ENCODE measurements around the gene NF1.
"Not testable (repeated sequence)": the region's sequence is repeated elsewhere in the genome, so short reads cannot be mapped to it uniquely, and the experiment has no call there.

The NF1 gene

DNA sequence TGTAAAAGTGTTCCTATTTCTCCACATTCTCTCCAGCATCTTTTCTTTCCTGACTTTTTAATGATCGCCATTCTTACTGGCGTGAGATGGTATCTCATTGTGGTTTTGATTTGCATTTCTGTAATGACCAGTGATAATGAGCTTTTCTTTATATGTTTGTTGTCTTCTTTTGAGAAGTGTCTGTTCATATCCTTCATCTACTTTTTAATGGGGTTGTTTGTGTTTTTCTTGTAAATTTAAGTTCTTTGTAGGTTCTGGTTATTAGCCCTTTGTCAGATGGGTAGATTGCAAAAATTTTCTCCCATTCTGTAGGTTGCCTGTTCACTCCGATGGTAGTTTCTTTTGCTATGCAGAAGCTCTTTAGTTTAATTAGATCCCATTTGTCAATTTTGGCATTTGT lies 81.4 kb downstream of the NF1 start:
- H3K36me3 ChIP-seq (ENCODE audit: control insufficient read depth, insufficient read depth, low read length); H3K4me1 ChIP-seq (ENCODE audit: control insufficient read depth, insufficient read depth, low read length); H3K4me3 ChIP-seq (ENCODE audit: low read length); DNase-seq (ENCODE audit: low read depth, low spot score); H3K27ac ChIP-seq (ENCODE audit: low read length); H3K9me3 ChIP-seq (ENCODE audit: control insufficient read depth, insufficient read depth, low read length); H3K27me3 ChIP-seq (ENCODE audit: control insufficient read depth, insufficient read depth, low read length): not testable (repeated sequence)
- WGBS (ENCODE audit: insufficient coverage, insufficient read length), result no CpG with 5 or more reads among the region's 3 CpGs

DNA sequence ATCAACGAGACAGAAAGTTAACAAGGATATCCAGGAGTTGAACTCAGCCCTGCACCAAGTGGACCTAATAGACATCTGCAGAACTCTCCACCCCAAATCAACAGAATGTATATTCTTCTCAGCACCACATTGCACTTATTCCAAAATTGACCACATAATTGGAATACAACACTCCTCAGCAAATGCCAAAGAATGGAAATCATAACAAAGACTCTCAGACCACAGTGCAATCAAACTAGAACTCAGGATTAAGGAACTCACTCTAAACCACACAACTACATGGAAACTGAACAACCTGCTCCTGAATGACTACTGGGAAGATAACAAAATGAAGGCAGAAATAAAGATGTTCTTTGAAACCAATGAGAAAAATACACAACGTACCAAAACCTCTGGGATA lies 84.2 kb downstream of the NF1 start:
- H3K27me3 ChIP-seq (ENCODE audit: control insufficient read depth, insufficient read depth, low read length); H3K4me3 ChIP-seq (ENCODE audit: low read length); H3K9me3 ChIP-seq (ENCODE audit: control insufficient read depth, insufficient read depth, low read length); H3K4me1 ChIP-seq (ENCODE audit: control insufficient read depth, insufficient read depth, low read length); H3K36me3 ChIP-seq (ENCODE audit: control insufficient read depth, insufficient read depth, low read length); DNase-seq (ENCODE audit: low read depth, low spot score); H3K27ac ChIP-seq (ENCODE audit: low read length): not testable (repeated sequence)
- WGBS (ENCODE audit: insufficient coverage, insufficient read length), result no CpG with 5 or more reads among the region's 2 CpGs

DNA sequence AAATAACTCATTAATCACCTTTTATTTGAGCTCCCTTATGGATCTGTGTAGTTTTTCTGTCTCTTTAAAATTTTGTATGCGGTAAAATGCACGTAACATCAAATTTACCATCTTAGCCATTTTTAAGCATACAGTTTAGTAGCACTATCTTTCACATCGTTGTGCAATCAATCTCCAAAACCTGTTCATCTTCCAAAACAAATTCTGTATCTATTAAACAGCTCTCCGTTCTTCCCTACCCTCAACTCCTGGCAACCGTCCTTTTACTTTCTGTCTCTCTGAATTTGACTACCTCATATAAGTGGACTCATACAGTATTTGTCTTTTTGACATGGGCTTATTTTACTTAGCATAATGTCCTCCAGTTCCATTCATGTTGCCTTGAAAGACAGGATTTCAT lies 100.5 kb downstream of the NF1 start:
- H3K9me3 ChIP-seq (ENCODE audit: control insufficient read depth, insufficient read depth, low read length), result no peaks in the 10 kb centered on the region
- H3K36me3 ChIP-seq (ENCODE audit: control insufficient read depth, insufficient read depth, low read length), result no peaks in the 10 kb centered on the region
- H3K4me3 ChIP-seq (ENCODE audit: low read length), result no peak overlapping the region
- no peaks in the 10 kb centered on the region for H3K4me1 ChIP-seq (ENCODE audit: control insufficient read depth, insufficient read depth, low read length)
- H3K27ac ChIP-seq (ENCODE audit: low read length), result no peak overlapping the region
- DNase-seq (ENCODE audit: low read depth, low spot score), result no peak
- H3K27me3 ChIP-seq (ENCODE audit: control insufficient read depth, insufficient read depth, low read length), result no peaks in the 10 kb centered on the region
- no CpG with 5 or more reads among the region's 5 CpGs for WGBS (ENCODE audit: insufficient coverage, insufficient read length)

DNA sequence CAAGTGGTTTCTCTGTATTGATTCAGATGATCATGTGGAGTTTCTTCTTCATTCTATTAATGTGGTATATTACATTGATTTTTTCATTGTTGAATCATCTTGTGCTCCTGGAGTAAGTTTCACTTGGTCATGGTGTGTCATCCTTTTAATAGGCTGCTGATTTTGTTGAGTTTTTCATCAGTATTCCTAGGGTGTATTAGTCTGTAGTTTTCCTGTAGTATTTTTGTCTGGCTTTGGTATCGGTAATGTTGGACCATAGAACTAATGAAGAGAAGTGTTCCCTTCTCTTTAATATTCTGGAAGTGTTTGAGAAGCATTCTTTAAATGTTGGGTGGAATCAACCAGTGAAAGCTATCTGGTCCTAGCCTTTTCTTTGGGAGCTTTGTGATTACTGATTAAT lies 103.2 kb downstream of the NF1 start:
- Histone ChIP-seq H3K27me3 (ENCODE audit: control insufficient read depth, insufficient read depth, low read length) (no peaks in the 10 kb centered on the region), H3K36me3 (ENCODE audit: control insufficient read depth, insufficient read depth, low read length) (no peaks in the 10 kb centered on the region), H3K9me3 (ENCODE audit: control insufficient read depth, insufficient read depth, low read length) (no peaks in the 10 kb centered on the region), H3K4me3 (ENCODE audit: low read length) (no peak overlapping the region), H3K27ac (ENCODE audit: low read length) (no peak overlapping the region), H3K4me1 (ENCODE audit: control insufficient read depth, insufficient read depth, low read length) (no peaks in the 10 kb centered on the region)
- no CpG with 5 or more reads among the region's 1 CpG for WGBS (ENCODE audit: insufficient coverage, insufficient read length)
- DNase-seq (ENCODE audit: low read depth, low spot score), result no peak

DNA sequence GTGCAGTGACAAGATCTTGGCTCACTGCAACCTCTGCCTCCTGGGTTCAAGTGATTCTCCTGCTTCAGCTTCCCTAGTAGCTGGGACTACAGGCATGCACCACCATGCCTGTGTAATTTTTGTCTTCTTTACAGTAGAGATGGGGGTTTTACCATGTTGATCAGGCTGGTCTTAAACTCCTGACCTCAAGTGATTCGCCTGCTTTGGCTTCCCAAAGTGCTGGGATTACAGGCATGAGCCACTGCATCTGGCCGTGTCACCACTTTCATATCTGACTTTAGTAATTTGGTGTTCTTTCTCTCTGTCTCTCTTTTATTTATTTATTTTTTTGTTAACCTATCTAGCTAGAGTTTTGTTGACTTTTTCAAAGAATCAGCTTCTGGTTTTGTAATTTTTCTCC lies 103.9 kb downstream of the NF1 start:
- no CpG with 5 or more reads among the region's 2 CpGs for WGBS (ENCODE audit: insufficient coverage, insufficient read length)
- not testable (repeated sequence) for H3K4me3 ChIP-seq (ENCODE audit: low read length); H3K36me3 ChIP-seq (ENCODE audit: control insufficient read depth, insufficient read depth, low read length); H3K9me3 ChIP-seq (ENCODE audit: control insufficient read depth, insufficient read depth, low read length); H3K27ac ChIP-seq (ENCODE audit: low read length); H3K27me3 ChIP-seq (ENCODE audit: control insufficient read depth, insufficient read depth, low read length); DNase-seq (ENCODE audit: low read depth, low spot score); H3K4me1 ChIP-seq (ENCODE audit: control insufficient read depth, insufficient read depth, low read length)

DNA sequence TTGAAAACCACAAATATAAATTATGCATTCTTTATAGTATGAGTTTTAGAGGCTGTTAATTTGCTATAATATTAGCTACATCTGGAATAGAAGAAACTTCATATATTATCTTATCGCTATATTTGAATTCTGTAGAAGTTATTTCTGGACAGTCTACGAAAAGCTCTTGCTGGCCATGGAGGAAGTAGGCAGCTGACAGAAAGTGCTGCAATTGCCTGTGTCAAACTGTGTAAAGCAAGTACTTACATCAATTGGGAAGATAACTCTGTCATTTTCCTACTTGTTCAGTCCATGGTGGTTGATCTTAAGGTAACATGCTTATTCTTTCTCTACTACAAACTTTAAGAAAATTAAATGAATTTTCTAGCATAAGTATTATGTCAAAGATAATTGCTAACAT lies 105.5 kb downstream of the NF1 start:
- no CpG with 5 or more reads among the region's 2 CpGs for WGBS (ENCODE audit: insufficient coverage, insufficient read length)
- no peak for DNase-seq (ENCODE audit: low read depth, low spot score)
- H3K36me3 ChIP-seq (ENCODE audit: control insufficient read depth, insufficient read depth, low read length), result no peaks in the 10 kb centered on the region
- H3K4me3 ChIP-seq (ENCODE audit: low read length), result no peak overlapping the region
- H3K27me3 ChIP-seq (ENCODE audit: control insufficient read depth, insufficient read depth, low read length), result no peaks in the 10 kb centered on the region
- H3K4me1 ChIP-seq (ENCODE audit: control insufficient read depth, insufficient read depth, low read length), result no peaks in the 10 kb centered on the region
- H3K27ac ChIP-seq (ENCODE audit: low read length), result no peak overlapping the region
- H3K9me3 ChIP-seq (ENCODE audit: control insufficient read depth, insufficient read depth, low read length), result no peaks in the 10 kb centered on the region

DNA sequence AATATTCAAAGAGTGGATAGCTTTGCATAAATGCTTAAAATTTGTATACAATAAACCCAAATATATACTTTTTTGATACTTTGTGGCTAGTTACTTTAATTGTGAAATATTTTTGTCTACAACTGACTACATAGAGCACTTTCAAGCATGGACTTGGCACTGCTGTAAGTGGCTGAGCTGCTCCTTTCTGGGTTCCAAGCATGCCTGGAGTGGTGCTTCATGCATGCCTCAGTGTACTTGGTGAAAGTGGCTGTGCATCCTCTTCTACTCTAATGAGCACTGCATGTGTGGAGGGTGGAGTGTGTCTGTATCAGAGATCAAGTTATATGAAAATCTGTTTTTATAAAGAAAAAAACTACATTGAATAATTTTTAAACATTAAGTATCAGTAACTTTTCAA lies 108.2 kb downstream of the NF1 start:
- Histone ChIP-seq H3K9me3 (ENCODE audit: control insufficient read depth, insufficient read depth, low read length) (no peaks in the 10 kb centered on the region), H3K4me1 (ENCODE audit: control insufficient read depth, insufficient read depth, low read length) (no peaks in the 10 kb centered on the region), H3K36me3 (ENCODE audit: control insufficient read depth, insufficient read depth, low read length) (no peaks in the 10 kb centered on the region), H3K27me3 (ENCODE audit: control insufficient read depth, insufficient read depth, low read length) (no peaks in the 10 kb centered on the region), H3K4me3 (ENCODE audit: low read length) (no peak overlapping the region), H3K27ac (ENCODE audit: low read length) (no peak overlapping the region)
- DNase-seq (ENCODE audit: low read depth, low spot score), result no peak

DNA sequence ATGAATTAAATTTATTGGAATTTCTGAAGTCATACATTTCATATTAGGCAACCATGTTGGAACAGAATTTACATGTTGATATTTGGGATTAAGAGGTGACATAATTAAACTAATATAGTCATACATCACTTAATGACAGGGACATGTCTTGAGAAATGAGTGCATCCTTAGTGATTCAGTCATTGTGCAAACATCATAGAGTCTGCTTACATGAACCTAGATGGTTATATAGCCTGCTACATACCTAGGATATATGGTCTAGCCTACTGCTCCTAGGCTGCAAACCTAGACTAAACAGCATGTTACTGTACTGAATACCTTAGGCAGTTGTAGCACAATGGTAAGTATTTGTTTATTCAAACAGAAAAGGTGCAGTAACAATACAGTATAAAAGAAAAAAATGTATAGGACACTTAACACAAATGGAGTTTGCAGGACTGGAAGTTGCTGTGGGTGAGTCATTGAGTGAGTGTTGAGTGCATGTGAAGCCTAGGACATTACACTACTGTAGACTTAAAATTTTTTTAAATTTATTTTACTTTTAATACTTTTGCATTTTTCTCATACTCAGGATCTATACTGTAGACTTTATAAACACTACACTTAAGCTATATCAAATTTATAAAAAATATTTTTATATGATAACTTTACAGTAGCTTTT lies 116.7 kb downstream of the NF1 start:
- no peak overlapping the region for H3K27ac ChIP-seq (ENCODE audit: low read length)
- no peaks in the 10 kb centered on the region for H3K4me1 ChIP-seq (ENCODE audit: control insufficient read depth, insufficient read depth, low read length)
- no peak overlapping the region for H3K4me3 ChIP-seq (ENCODE audit: low read length)
- no peak for DNase-seq (ENCODE audit: low read depth, low spot score)
- no peaks in the 10 kb centered on the region for H3K36me3 ChIP-seq (ENCODE audit: control insufficient read depth, insufficient read depth, low read length)
- no peaks in the 10 kb centered on the region for H3K9me3 ChIP-seq (ENCODE audit: control insufficient read depth, insufficient read depth, low read length)
- no peaks in the 10 kb centered on the region for H3K27me3 ChIP-seq (ENCODE audit: control insufficient read depth, insufficient read depth, low read length)

DNA sequence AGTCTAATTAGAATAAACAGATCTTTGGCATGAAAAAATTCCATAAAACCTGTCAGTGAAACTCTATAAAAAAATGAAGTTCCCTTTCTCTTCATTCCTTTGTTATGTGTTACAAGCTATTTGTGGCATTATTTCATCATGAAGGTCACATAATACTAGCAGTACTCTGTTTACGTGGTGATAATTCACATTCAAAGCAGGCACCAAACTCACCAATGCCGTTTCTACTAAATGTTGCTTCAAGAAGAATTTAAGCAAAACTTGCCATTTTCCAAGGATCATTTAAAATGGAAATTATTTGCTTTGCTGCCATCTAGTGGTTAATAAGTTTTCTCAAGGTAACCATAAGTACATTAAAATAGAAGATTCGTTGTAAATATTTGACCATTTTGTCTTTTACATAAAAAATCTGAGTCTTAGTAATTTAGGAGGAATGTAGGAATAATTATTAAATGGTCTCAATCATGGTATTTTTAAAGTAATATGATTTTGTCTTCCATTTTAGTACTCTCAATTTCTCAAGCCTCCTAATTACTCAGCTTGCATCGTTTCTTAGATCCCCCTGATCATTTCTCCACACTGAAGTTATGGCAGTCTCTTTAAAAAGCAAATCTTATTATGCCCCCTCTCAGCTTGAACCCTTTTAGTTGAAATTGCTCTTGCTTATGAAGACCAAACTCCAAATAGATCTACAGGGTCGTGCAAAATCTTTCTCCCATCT lies 121.4 kb downstream of the NF1 start:
- Histone ChIP-seq H3K36me3 (ENCODE audit: control insufficient read depth, insufficient read depth, low read length) (no peaks in the 10 kb centered on the region), H3K4me1 (ENCODE audit: control insufficient read depth, insufficient read depth, low read length) (no peaks in the 10 kb centered on the region), H3K9me3 (ENCODE audit: control insufficient read depth, insufficient read depth, low read length) (no peaks in the 10 kb centered on the region), H3K27me3 (ENCODE audit: control insufficient read depth, insufficient read depth, low read length) (no peaks in the 10 kb centered on the region), H3K27ac (ENCODE audit: low read length) (no peak overlapping the region), H3K4me3 (ENCODE audit: low read length) (no peak overlapping the region)
- no CpG with 5 or more reads among the region's 5 CpGs for WGBS (ENCODE audit: insufficient coverage, insufficient read length)
- no peak for DNase-seq (ENCODE audit: low read depth, low spot score)

DNA sequence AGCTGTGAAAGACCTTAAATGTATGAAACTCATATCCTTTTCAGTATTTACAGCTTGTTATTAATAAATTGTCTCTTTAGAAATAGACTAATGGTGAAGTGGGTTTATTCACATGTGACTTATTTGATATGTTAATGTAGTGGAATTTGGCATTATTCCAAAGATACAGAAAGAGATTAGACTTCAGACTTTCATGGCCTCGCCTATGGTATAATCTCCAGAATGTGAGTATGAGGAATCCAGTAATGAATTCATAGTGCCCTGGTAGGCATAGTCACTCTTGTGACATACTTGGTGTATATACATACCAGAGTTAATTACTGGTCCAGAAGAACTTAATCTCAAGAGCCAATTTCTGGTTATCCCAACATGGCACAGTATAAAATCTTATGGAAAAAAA lies 129.6 kb downstream of the NF1 start:
- H3K4me3 ChIP-seq (ENCODE audit: low read length), result no peak overlapping the region
- no peaks in the 10 kb centered on the region for H3K27me3 ChIP-seq (ENCODE audit: control insufficient read depth, insufficient read depth, low read length)
- no CpG with 5 or more reads among the region's 1 CpG for WGBS (ENCODE audit: insufficient coverage, insufficient read length)
- no peaks in the 10 kb centered on the region for H3K9me3 ChIP-seq (ENCODE audit: control insufficient read depth, insufficient read depth, low read length)
- no peaks in the 10 kb centered on the region for H3K4me1 ChIP-seq (ENCODE audit: control insufficient read depth, insufficient read depth, low read length)
- H3K27ac ChIP-seq (ENCODE audit: low read length), result no peak overlapping the region
- DNase-seq (ENCODE audit: low read depth, low spot score), result no peak
- H3K36me3 ChIP-seq (ENCODE audit: control insufficient read depth, insufficient read depth, low read length), result no peaks in the 10 kb centered on the region

DNA sequence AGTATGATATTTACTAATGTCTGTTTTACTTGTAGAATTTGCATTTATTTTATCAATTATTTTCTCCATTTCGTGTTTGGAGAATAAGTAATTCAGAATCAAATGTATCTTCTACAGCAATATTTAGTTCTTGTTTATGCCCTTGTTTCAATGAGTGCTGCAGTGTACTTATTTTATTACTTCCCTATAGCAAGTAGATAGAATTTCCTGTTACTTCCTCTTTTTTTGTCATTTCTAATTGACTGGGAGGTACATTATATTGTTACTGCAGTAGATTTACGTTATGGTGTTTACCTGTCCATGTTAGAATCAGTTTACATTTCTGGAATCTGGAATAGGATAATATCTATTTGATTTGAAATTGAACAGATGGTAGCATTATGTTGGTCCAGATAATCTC lies 131.1 kb downstream of the NF1 start:
- no peak for DNase-seq (ENCODE audit: low read depth, low spot score)
- Histone ChIP-seq H3K9me3 (ENCODE audit: control insufficient read depth, insufficient read depth, low read length) (no peaks in the 10 kb centered on the region), H3K36me3 (ENCODE audit: control insufficient read depth, insufficient read depth, low read length) (no peaks in the 10 kb centered on the region), H3K4me3 (ENCODE audit: low read length) (no peak overlapping the region), H3K4me1 (ENCODE audit: control insufficient read depth, insufficient read depth, low read length) (no peaks in the 10 kb centered on the region), H3K27ac (ENCODE audit: low read length) (no peak overlapping the region), H3K27me3 (ENCODE audit: control insufficient read depth, insufficient read depth, low read length) (no peaks in the 10 kb centered on the region)
- no CpG with 5 or more reads among the region's 2 CpGs for WGBS (ENCODE audit: insufficient coverage, insufficient read length)

All from iPS DF 6.9 (cell line).